ENCODE results near the gene RUNX2. TPM values are rescaled to one million over a fixed set of nuclear protein-coding genes. Genes with fewer than 3 reads are reported as not detected.
"Not testable (repeated sequence)": the region's sequence is repeated elsewhere in the genome, so short reads cannot be mapped to it uniquely, and the experiment has no call there.

RUNX2 gene
- polyA plus RNA-seq (0.79 to 1.4 TPM (median 1.1 TPM) in 3 replicates), polyA minus RNA-seq (1.1 to 4.0 TPM (median 1.5 TPM) in 3 replicates)
- polyA plus RNA-seq (2011; ENCODE audit: low read depth) = 0.51 TPM
- polyA plus RNA-seq (2011; cell fraction: cytosol; rRNA removed) = 0.90 and 1.1 TPM in 2 replicates
- polyA plus RNA-seq (2011; cell fraction: nucleus; rRNA removed) = 3.0 and 3.6 TPM in 2 replicates
- 0.87 and 2.2 TPM in 2 replicates for polyA plus RNA-seq (2012; ENCODE audit: low replicate concordance)
- 1.7 TPM for polyA minus RNA-seq (2011; cell fraction: cytosol; rRNA and poly(A)+ RNA removed)
- polyA minus RNA-seq (2011; cell fraction: nucleus; rRNA and poly(A)+ RNA removed) = 2.1 and 2.6 TPM in 2 replicates

- no peak for DNase-seq (ENCODE audit: low read depth, low spot score)
- H3K79me2 ChIP-seq (ENCODE audit: control insufficient read depth, insufficient read depth, low read length) = no peaks in the 10 kb centered on the region
- H3K4me2 ChIP-seq (ENCODE audit: control insufficient read depth, extremely low read depth, insufficient read depth, low read depth, low read length) = no peak within 1 kb of the TSS
- H3K27me3 ChIP-seq (ENCODE audit: control insufficient read depth, extremely low read depth, insufficient read depth, low read length) = no peaks in the 10 kb centered on the region
- H3K9ac ChIP-seq (ENCODE audit: control insufficient read depth, extremely low read depth, insufficient read depth, low read length) = no peak within 1 kb of the TSS
- no peaks in the 10 kb centered on the region for H4K20me1 ChIP-seq (ENCODE audit: control insufficient read depth, extremely low read depth, insufficient read depth, low read length)
- no peaks in the 10 kb centered on the region for H3K9me3 ChIP-seq (ENCODE audit: control insufficient read depth, low read depth, low read length)
- no peaks in the 10 kb centered on the region for H3K9me1 ChIP-seq (ENCODE audit: control insufficient read depth, extremely low read depth, insufficient read depth, low read length)
- dilution Hi-C loops (cut with MboI; ENCODE audit: extremely low pct_ligation_motif_present, low sequenced_read_pairs) = no loop called here
- no peak for FAIRE-seq
- no peak within 1 kb of the TSS for H2AFZ ChIP-seq (ENCODE audit: control insufficient read depth, low read length)
- no peak within 1 kb of the TSS for H3K4me3 ChIP-seq (ENCODE audit: control insufficient read depth in 2 of 3, extremely low read depth in 1 of 3, insufficient read depth in 2 of 3, low read depth in 1 of 3, low read length in 3 of 3)
- H3K27ac ChIP-seq (ENCODE audit: control insufficient read depth, insufficient read depth, low read length) = no peak within 1 kb of the TSS
- TF ChIP-seq, protein P1, sequence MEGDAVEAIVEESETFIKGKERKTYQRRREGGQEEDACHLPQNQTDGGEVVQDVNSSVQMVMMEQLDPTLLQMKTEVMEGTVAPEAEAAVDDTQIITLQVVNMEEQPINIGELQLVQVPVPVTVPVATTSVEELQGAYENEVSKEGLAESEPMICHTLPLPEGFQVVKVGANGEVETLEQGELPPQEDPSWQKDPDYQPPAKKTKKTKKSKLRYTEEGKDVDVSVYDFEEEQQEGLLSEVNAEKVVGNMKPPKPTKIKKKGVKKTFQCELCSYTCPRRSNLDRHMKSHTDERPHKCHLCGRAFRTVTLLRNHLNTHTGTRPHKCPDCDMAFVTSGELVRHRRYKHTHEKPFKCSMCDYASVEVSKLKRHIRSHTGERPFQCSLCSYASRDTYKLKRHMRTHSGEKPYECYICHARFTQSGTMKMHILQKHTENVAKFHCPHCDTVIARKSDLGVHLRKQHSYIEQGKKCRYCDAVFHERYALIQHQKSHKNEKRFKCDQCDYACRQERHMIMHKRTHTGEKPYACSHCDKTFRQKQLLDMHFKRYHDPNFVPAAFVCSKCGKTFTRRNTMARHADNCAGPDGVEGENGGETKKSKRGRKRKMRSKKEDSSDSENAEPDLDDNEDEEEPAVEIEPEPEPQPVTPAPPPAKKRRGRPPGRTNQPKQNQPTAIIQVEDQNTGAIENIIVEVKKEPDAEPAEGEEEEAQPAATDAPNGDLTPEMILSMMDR (optimal IDR thresholded peaks at IDR 0.05 in 1 of 3, IDR thresholded peaks at IDR 0.05 in 1 of 3, conservative IDR thresholded peaks at IDR 0.05 in 1 of 3; ENCODE audit: extremely low read depth in 1 of 3, insufficient read depth in 2 of 3, low read length in 3 of 3) = no peak
- no peak for TF ChIP-seq EZH2 (IDR thresholded peaks at IDR 0.05; ENCODE audit: low read length)
- no peaks in the 10 kb centered on the region for H3K4me1 ChIP-seq (ENCODE audit: control insufficient read depth, extremely low read depth, insufficient read depth, low read length)
- no peaks in the 10 kb centered on the region for H3K36me3 ChIP-seq (ENCODE audit: control insufficient read depth in 2 of 2, extremely low read depth in 1 of 2, insufficient read depth in 2 of 2, low read length in 2 of 2)
These were observed at the start of gene RUNX2 for GRCh38 chr6:45327956-45328522. Gene RUNX2, plus strand, starts transcription at chr6:45328330. Its CDS starts 397 bp downstream, at chr6:45328727.

GRCh38 chr6:45278367-45278766 is 49.8 kb upstream of the RUNX2 start:
- no peaks in the 10 kb centered on the region for H3K9me1 ChIP-seq (ENCODE audit: control insufficient read depth, extremely low read depth, insufficient read depth, low read length)
- no peak overlapping the region for H3K27ac ChIP-seq (ENCODE audit: control insufficient read depth, insufficient read depth, low read length)
- no peaks in the 10 kb centered on the region for H3K27me3 ChIP-seq (ENCODE audit: control insufficient read depth, extremely low read depth, insufficient read depth, low read length)
- no peaks in the 10 kb centered on the region for H3K36me3 ChIP-seq (ENCODE audit: control insufficient read depth in 2 of 2, extremely low read depth in 1 of 2, insufficient read depth in 2 of 2, low read length in 2 of 2)
- H3K4me2 ChIP-seq (ENCODE audit: control insufficient read depth, extremely low read depth, insufficient read depth, low read depth, low read length) = no peak overlapping the region
- H3K9ac ChIP-seq (ENCODE audit: control insufficient read depth, extremely low read depth, insufficient read depth, low read length) = no peak overlapping the region
- H3K79me2 ChIP-seq (ENCODE audit: control insufficient read depth, insufficient read depth, low read length) = no peaks in the 10 kb centered on the region
- H3K4me3 ChIP-seq (ENCODE audit: control insufficient read depth in 2 of 3, extremely low read depth in 1 of 3, insufficient read depth in 2 of 3, low read depth in 1 of 3, low read length in 3 of 3) = no peak overlapping the region
- H3K9me3 ChIP-seq (ENCODE audit: control insufficient read depth, low read depth, low read length) = no peaks in the 10 kb centered on the region
- H3K4me1 ChIP-seq (ENCODE audit: control insufficient read depth, extremely low read depth, insufficient read depth, low read length) = no peaks in the 10 kb centered on the region
- no peak for DNase-seq (ENCODE audit: low read depth, low spot score)
- no peak for FAIRE-seq
- TF ChIP-seq, protein P1 (optimal IDR thresholded peaks at IDR 0.05 in 1 of 3, IDR thresholded peaks at IDR 0.05 in 1 of 3, conservative IDR thresholded peaks at IDR 0.05 in 1 of 3; ENCODE audit: extremely low read depth in 1 of 3, insufficient read depth in 2 of 3, low read length in 3 of 3) = no peak
- TF ChIP-seq EZH2 (IDR thresholded peaks at IDR 0.05; ENCODE audit: low read length) = no peak
- no peaks in the 10 kb centered on the region for H4K20me1 ChIP-seq (ENCODE audit: control insufficient read depth, extremely low read depth, insufficient read depth, low read length)
- no peak overlapping the region for H2AFZ ChIP-seq (ENCODE audit: control insufficient read depth, low read length)
- dilution Hi-C loops (cut with MboI; ENCODE audit: extremely low pct_ligation_motif_present, low sequenced_read_pairs) = no loop called here

DNA sequence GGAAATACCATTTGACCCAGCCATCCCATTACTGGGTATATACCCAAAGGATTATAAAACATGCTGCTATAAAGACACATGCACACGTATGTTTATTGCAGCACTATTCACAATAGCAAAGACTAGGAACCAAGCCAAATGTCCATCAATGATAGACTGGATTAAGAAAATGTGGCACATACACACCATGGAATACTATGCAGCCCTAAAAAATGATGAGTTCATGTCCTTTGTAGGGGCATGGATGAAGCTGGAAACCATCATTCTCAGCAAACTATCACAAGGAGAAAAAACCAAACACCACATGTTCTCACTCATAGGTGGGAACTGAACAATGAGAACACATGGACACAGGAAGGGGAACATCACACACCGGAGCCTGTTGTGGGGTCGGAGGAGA is 41.4 kb upstream of the RUNX2 start:
- H3K4me3 ChIP-seq (ENCODE audit: control insufficient read depth in 2 of 3, extremely low read depth in 1 of 3, insufficient read depth in 2 of 3, low read depth in 1 of 3, low read length in 3 of 3); H3K9ac ChIP-seq (ENCODE audit: control insufficient read depth, extremely low read depth, insufficient read depth, low read length); H3K79me2 ChIP-seq (ENCODE audit: control insufficient read depth, insufficient read depth, low read length); H4K20me1 ChIP-seq (ENCODE audit: control insufficient read depth, extremely low read depth, insufficient read depth, low read length); H3K4me1 ChIP-seq (ENCODE audit: control insufficient read depth, extremely low read depth, insufficient read depth, low read length); H3K4me2 ChIP-seq (ENCODE audit: control insufficient read depth, extremely low read depth, insufficient read depth, low read depth, low read length); H3K9me3 ChIP-seq (ENCODE audit: control insufficient read depth, low read depth, low read length); H3K27me3 ChIP-seq (ENCODE audit: control insufficient read depth, extremely low read depth, insufficient read depth, low read length); DNase-seq (ENCODE audit: low read depth, low spot score); H3K9me1 ChIP-seq (ENCODE audit: control insufficient read depth, extremely low read depth, insufficient read depth, low read length); FAIRE-seq; H2AFZ ChIP-seq (ENCODE audit: control insufficient read depth, low read length); H3K27ac ChIP-seq (ENCODE audit: control insufficient read depth, insufficient read depth, low read length); H3K36me3 ChIP-seq (ENCODE audit: control insufficient read depth in 2 of 2, extremely low read depth in 1 of 2, insufficient read depth in 2 of 2, low read length in 2 of 2); dilution Hi-C loops (cut with MboI; ENCODE audit: extremely low pct_ligation_motif_present, low sequenced_read_pairs): not testable (repeated sequence)
